Measurements from ENCODE around the gene THAP6.
"Not testable (repeated sequence)": the region's sequence is repeated elsewhere in the genome, so short reads cannot be mapped to it uniquely, and the experiment has no call there.

The THAP6 gene

DNA sequence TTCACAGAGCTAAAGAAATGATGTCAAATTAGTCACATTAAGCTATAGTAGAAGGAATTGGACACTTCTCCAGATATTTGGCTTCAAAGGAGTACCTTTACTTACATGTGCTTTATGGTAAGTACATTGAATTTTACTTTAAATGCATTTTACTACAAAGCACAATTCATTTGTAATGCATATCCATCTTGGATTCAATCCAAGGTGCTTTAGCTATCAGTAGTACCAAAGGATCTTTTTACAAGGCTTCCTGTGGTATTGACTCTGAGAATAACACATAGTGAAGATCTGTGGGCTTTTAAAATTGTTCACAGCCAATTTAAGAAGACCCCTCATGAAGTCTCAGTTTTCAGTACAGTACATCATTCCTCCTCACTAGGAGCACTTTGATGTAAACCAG is 13.2 kb downstream of the THAP6 start:
- FAIRE-seq, result no peak

DNA sequence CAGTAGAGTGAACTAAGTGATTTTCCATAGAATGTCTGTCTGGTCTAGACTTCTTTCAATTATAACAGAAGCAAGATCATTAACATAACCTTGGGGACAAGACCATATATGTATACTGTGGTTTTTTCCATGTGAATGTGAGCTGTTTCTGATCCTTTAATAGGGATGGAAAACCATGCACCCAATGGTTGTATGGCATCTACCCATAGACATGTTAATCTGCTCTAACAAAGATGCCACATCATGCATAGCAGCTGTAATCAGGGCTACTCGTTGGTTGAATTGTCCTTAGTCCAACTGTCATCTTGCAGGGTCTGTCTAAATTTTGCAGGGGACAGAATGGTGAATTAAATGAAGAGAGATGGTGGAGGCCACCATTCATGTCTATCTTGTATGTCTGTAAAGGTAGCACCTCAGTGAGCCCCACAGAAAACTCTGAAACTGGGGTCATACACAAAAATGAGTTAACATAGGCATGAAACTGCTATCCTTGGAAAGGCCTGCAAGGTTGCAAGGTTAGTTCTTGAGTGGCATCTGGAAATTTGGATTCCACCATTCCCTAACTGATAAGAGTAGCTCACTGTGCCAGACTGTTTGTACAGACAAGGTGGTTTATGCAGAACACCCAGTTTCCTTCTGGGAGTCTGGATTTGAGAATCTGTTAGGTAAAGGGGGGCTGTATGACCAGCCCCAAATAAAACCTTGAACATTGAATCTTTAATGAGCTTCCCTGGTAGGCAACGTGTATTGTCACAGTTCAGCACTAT is 16.5 kb downstream of the THAP6 start:
- FAIRE-seq, result no peak

GRCh38 chr4:75531536-75532143 is 17.4 kb downstream of the THAP6 start:
- not testable (repeated sequence) for FAIRE-seq

- FAIRE-seq, result not testable (repeated sequence)
Measured at GRCh38 chr4:75533339-75533887, 19.1 kb downstream of the THAP6 start.

- FAIRE-seq, result not testable (repeated sequence)
Measured at GRCh38 chr4:75533926-75534325, 19.7 kb downstream of the THAP6 start.

DNA sequence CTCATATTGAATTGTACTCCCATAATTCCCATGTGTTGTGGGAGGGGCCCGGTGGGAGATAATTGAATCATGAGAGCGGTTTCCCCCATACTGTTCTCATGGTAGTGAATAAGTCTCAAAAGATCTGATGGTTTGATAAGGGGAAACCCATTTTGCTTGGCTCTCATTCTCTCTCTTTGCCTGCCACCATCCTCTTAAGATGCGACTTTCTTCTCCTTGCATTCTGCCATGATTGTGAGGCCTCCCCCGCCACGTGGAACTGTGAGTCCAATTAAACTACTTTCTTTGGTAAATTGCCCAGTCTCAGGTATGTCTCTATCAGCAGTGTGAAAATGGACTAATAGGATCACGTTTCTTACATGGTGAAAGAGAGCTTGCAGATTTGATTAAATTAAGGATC is 23.0 kb downstream of the THAP6 start:
- not testable (repeated sequence) for FAIRE-seq

DNA sequence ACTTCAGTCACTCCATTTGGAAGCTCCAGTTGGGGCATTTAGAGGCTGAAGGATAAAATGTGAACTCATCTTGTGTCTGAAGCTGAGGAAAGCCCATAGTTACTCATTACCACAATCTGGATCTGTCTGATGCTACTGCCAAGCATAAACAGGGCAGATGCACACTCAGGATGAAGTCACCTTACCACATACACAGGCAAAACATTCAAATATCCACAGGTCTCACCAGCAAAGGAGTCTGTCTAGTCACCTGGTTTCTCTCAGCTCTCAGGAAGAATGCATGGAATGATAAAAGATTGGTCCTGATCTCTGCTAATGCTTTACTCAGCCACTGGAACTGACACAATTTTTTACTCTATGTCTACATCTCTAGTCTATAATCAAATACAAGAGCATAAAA is 28.6 kb downstream of the THAP6 start:
- FAIRE-seq, result no peak

DNA sequence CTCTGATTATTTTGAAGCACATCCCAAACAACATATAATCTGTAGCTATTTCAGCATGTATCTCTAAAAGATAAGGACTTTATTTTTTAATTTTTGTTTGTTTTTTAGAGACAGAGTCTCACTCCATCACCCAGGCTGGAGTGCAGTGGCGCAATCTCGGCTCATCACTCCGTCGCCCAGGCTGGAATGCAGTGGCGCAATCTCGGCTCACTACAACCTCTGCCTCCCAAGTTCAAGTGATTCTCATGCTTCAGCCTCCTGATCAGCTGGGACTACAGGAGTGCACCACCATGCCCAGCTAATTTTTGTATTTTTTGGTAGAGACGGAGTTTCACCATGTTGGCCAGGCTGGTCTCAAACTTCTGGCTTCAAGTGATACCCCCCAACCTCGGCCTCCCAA is 29.9 kb downstream of the THAP6 start:
- FAIRE-seq, result not testable (repeated sequence)

DNA sequence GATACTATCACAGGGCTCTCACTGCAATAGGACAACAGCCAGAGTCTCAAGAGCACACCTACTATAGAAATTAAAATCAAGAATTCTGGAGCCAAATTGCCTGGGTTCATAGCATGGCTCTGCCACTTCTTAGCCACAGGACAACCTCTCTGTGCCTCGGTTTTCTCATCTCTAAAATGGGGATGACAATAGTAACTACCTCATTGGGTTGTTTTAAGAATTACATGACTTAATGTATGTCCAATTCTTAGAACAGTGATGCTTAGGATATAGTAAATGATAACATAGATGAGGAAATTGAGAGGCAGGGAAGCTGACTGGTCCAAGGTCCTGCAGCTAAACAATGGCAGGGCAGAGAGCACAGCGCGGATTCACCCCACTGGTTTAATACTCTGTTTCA is 30.6 kb downstream of the THAP6 start:
- no peak for FAIRE-seq

DNA sequence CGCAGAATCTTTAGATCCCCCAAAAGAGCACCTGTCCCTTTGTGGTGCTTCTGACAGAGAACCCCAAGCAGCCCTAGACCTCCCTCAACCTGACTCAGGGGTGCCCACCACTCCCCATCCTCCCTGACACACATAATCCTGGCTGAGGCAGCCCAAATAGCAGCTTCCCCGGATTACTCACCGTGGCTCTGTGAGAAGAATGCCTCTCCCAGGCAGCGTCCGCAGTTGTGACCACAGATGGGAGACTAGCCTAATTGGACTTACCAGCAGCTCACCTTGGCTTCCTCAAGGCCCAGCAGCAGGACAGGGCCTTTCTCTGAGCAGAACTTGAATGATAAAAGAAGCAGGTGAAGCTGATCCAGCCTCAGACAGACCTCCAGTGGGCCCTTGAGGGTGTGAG is 31.3 kb downstream of the THAP6 start:
- FAIRE-seq, result no peak

- no peak for FAIRE-seq
Measured at GRCh38 chr4:75547647-75548387, 33.5 kb downstream of the THAP6 start.

- no peak for FAIRE-seq
Measured at GRCh38 chr4:75549019-75549418, 34.7 kb downstream of the THAP6 start.

- no peak for FAIRE-seq
Measured at GRCh38 chr4:75552452-75552851, 38.2 kb downstream of the THAP6 start.

GRCh38 chr4:75555294-75556164 is 41.3 kb downstream of the THAP6 start, which contains the start of gene ODAPH:
Gene ODAPH, plus strand, starts transcription at chr4:75556066. Its CDS starts 17 bp downstream, at chr4:75556083.
- FAIRE-seq, result no peak

DNA sequence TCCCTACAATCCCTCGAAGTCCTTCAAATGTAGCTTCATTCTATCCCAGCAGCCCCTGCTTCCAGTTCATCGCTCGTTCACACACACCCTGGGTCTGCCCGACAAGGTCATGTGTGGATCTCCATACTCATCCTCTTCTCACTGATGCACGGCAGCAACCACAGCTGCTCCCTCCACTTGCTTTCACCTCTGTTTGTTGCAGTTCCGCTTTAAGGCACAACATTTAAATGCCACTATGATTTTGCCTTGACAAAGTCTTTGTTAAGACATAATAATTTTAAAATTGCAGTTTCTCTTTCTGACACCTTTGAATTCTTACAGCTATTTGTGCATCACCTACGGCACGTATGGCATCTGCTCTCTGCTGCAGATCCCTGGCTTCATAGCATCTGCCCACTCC is 43.4 kb downstream of the THAP6 start:
- no peak for FAIRE-seq

DNA sequence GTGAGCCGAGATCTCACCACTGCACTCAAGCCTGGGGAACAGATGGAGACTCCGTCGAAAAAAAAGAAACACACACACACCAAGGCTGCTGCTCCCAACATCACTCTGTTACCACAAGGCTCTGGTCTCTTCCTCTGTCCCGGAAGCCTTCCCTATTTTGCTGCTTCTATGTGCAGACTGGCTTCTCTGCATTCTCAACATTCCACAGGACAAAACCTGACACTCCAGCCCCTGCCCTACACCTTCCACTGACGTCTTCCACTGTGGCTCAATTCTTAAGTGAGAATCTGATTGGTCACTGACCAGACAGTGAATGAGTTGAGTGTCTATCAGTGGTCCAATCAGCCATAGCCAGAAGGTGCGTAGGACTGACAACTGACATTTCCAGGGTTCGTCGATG is 47.5 kb downstream of the THAP6 start:
- FAIRE-seq, result no peak

GRCh38 chr4:75564023-75564422 is 49.8 kb downstream of the THAP6 start:
- no peak for FAIRE-seq

DNA sequence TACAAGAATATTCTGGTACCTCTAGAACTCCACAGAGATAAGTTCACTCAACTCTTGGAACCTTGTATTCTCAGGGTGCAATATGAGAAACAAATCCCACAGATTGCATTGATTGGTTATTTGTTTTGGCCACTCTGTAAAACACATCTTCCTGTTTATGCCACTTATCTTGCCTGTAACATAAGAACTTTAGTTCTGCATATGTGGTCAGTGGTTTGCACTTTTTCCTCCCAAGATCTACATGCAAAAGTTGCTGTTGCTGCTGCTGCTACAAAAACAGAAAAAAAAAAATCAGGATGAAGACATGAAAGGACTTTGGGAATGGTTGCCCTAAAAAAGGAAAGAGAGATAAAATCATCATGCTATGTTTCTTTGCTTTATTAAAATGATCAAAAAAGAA is 51.2 kb downstream of the THAP6 start:
- no peak for FAIRE-seq

- no peak for FAIRE-seq
Measured at GRCh38 chr4:75566911-75567310, 52.6 kb downstream of the THAP6 start.

- no peak for FAIRE-seq
Measured at GRCh38 chr4:75567725-75568124, 53.5 kb downstream of the THAP6 start.
